Measurements from ENCODE around the gene NRDC.

DNA sequence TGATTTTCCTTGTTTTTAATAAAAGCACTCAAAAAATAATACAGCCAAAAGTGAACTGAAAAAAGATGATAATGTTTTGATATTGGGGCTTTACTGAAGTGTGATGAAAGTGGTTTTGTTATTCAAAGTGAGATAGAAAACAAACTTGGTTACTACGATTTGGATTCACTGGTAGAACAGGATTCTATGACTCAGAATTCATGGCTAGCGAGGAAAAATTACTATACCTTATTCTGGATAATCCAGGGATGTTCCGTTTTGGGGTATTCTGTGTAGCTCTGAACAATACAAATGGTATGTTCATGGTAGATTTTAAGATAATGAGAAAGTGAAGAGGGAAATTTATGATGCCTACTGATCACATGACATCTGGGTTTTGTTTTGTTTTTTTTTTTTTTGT, 117.7 kb downstream of the NRDC start:
- TF ChIP-seq JUNB (IDR thresholded peaks at IDR 0.05) (no peak), IKZF1 (conservative IDR thresholded peaks at IDR 0.05) (no peak), POLR2AphosphoS5 (IDR thresholded peaks at IDR 0.05; ENCODE audit: low read length) (no peak), ZNF24 (IDR thresholded peaks at IDR 0.05) (no peak), RBBP5 (conservative IDR thresholded peaks at IDR 0.05) (no peak), ETV6 (conservative IDR thresholded peaks at IDR 0.05 in 1 of 2, IDR thresholded peaks at IDR 0.05 in 1 of 2; ENCODE audit: borderline replicate concordance in 1 of 2, low read depth in 1 of 2) (no peak), CBX5 (IDR thresholded peaks at IDR 0.05; ENCODE audit: low read depth) (no peak)
- TF ChIP-seq, protein P1, sequence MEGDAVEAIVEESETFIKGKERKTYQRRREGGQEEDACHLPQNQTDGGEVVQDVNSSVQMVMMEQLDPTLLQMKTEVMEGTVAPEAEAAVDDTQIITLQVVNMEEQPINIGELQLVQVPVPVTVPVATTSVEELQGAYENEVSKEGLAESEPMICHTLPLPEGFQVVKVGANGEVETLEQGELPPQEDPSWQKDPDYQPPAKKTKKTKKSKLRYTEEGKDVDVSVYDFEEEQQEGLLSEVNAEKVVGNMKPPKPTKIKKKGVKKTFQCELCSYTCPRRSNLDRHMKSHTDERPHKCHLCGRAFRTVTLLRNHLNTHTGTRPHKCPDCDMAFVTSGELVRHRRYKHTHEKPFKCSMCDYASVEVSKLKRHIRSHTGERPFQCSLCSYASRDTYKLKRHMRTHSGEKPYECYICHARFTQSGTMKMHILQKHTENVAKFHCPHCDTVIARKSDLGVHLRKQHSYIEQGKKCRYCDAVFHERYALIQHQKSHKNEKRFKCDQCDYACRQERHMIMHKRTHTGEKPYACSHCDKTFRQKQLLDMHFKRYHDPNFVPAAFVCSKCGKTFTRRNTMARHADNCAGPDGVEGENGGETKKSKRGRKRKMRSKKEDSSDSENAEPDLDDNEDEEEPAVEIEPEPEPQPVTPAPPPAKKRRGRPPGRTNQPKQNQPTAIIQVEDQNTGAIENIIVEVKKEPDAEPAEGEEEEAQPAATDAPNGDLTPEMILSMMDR (IDR thresholded peaks at IDR 0.05 in 2 of 3, conservative IDR thresholded peaks at IDR 0.05 in 1 of 3; ENCODE audit: control insufficient read depth in 2 of 3, extremely low read depth in 1 of 3, insufficient read depth in 1 of 3, low read depth in 3 of 3, low read length in 3 of 3): no peak
- TF ChIP-seq, protein P2, sequence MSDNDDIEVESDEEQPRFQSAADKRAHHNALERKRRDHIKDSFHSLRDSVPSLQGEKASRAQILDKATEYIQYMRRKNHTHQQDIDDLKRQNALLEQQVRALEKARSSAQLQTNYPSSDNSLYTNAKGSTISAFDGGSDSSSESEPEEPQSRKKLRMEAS (IDR thresholded peaks at IDR 0.05; ENCODE audit: low read depth, low read length): no peak

Measured in GM12878 (cell line).